H1 (cell line): ENCODE measurements around the gene GPBP1L1. TPM values are rescaled to one million over a fixed set of nuclear protein-coding genes. Genes with fewer than 3 reads are reported as not detected.
A peak's percentile ranks its signal among the peaks of the same experiment; 100 is the strongest.

Source experiments
- CTCF ChIA-PET: fragments of 300-600 bp; sonication (Branson Sonifier 250); formaldehyde crosslinking; loops from one replicate; lab custom pipeline; 2021; ENCODE audit not compliant: partially characterized antibody; lab: Charles Lee
- POLR2A ChIA-PET: fragments of 300-600 bp; sonication (Branson Sonifier 250); formaldehyde crosslinking; loops from one replicate; lab custom pipeline; 2021; ENCODE audit warnings: inconsistent platforms; ENCODE audit not compliant: partially characterized antibody; lab: Charles Lee
- DNase-seq, 2 experiments: peaks; one replicate each; pipeline versions ENCODE4 v3.0.0 to v3.0.0-alpha.2; 2010 to 2022; ENCODE audit warnings: low spot score in 2 of 2, low read depth in 1 of 2, mixed read lengths in 1 of 2
- FAIRE-seq: peaks from 2 replicates; lab custom pipeline; 2011; peaks lifted over from hg19 to GRCh38; lab: Jason Lieb, UNC
- H2AFZ ChIP-seq: 2 replicates; pipeline ENCODE4 v1.8.1; 2012; ENCODE audit warnings: low read length, inconsistent platforms
- H2AK5ac ChIP-seq: 2 replicates; pipeline ENCODE4 v1.6.1; 2013; ENCODE audit warnings: low read depth, low read length
- H2BK120ac ChIP-seq: replicated peaks from 2 replicates; pipeline ENCODE3; 2013; ENCODE audit warnings: low read depth, low read length, inconsistent platforms
- H2BK12ac ChIP-seq: 2 replicates; pipeline ENCODE4 v1.6.1; 2013; ENCODE audit warnings: low read depth, low read length
- H2BK15ac ChIP-seq: 2 replicates; pipeline ENCODE4 v1.6.1; 2013; ENCODE audit warnings: low read length
- H2BK20ac ChIP-seq: 2 replicates; pipeline ENCODE4 v1.6.1; 2013; ENCODE audit warnings: low read length
- H2BK5ac ChIP-seq: 2 replicates; pipeline ENCODE4 v1.6.1; 2013; ENCODE audit warnings: low read depth, low read length
- H3K14ac ChIP-seq: 2 replicates; pipeline ENCODE4 v1.6.1; 2013; ENCODE audit warnings: inconsistent platforms; ENCODE audit not compliant: insufficient read length
- H3K18ac ChIP-seq: 2 replicates; pipeline ENCODE4 v1.6.1; 2013; ENCODE audit warnings: low read length; ENCODE audit errors: extremely low read depth
- H3K23ac ChIP-seq: 2 replicates; pipeline ENCODE4 v1.6.1; 2013; ENCODE audit warnings: inconsistent platforms; ENCODE audit not compliant: insufficient read length
- H3K23me2 ChIP-seq: 2 replicates; pipeline ENCODE4 v1.6.1; 2013; ENCODE audit warnings: low read depth, low read length
- H3K27ac ChIP-seq: 2 replicates; pipeline ENCODE4 v1.6.1; 2011; ENCODE audit warnings: low read depth, low read length, inconsistent platforms
- H3K27me3 ChIP-seq, 4 experiments: replicated peaks in 1 of 4; 1 replicate in 1 of 4; 2 replicates in 3 of 4; pipeline versions ENCODE4 v1.6.1 to v1.8.1; 2011 to 2013; ENCODE audit warnings: low read length in 3 of 4, mild to moderate bottlenecking in 3 of 4, inconsistent platforms in 2 of 4, mixed read lengths in 2 of 4, moderate library complexity in 1 of 4; ENCODE audit not compliant: control insufficient read depth in 3 of 4, insufficient read depth in 3 of 4; ENCODE audit errors: extremely low read depth in 1 of 4
- H3K36me3 ChIP-seq, 4 experiments: 2 replicates each; pipeline versions ENCODE4 v1.6.1 to v1.8.1; 2011 to 2013; ENCODE audit warnings: mild to moderate bottlenecking in 4 of 4, low read length in 3 of 4, moderate library complexity in 2 of 4, control low read depth in 1 of 4, inconsistent platforms in 1 of 4; ENCODE audit not compliant: insufficient read depth in 4 of 4, control insufficient read depth in 2 of 4
- H3K4ac ChIP-seq: replicated peaks from 2 replicates; pipeline ENCODE3; 2013; ENCODE audit warnings: low read length, low read depth, mixed read lengths, inconsistent platforms; ENCODE audit not compliant: insufficient read length
- H3K4me1 ChIP-seq, 4 experiments: replicated peaks in 1 of 4; 1 replicate in 1 of 4; 2 replicates in 3 of 4; pipeline versions ENCODE4 v1.6.1 to v1.8.1; 2011 to 2013; ENCODE audit warnings: low read length in 3 of 4, inconsistent platforms in 2 of 4, mixed read lengths in 1 of 4; ENCODE audit not compliant: insufficient read depth in 4 of 4, control insufficient read depth in 3 of 4
- H3K4me2 ChIP-seq, 2 experiments: 2 replicates each; pipeline versions ENCODE4 v1.6.1 to v1.8.1; 2011 to 2013; ENCODE audit warnings: low read depth in 2 of 2, low read length in 2 of 2, control low read depth in 1 of 2, inconsistent platforms in 1 of 2, mild to moderate bottlenecking in 1 of 2; ENCODE audit not compliant: insufficient read depth in 1 of 2
- H3K4me3 ChIP-seq, 4 experiments: fragments of 200-600, 300-600 bp in 1 of 4; sonication (generic), shearing (Covaris generic), sonication (Bioruptor Twin) in 1 of 4; 2 replicates each; pipeline versions ENCODE4 v1.5.1 to v1.8.1; 2011 to 2016; ENCODE audit warnings: low read length in 4 of 4, low read depth in 3 of 4, control low read depth in 2 of 4, inconsistent platforms in 2 of 4, mild to moderate bottlenecking in 2 of 4, mixed read lengths in 1 of 4, moderate library complexity in 1 of 4; ENCODE audit not compliant: insufficient read depth in 2 of 4; ENCODE audit errors: extremely low read depth in 1 of 4
- H3K56ac ChIP-seq: replicated peaks from 2 replicates; pipeline ENCODE3; 2013; ENCODE audit warnings: low read depth, mild to moderate bottlenecking, mixed read lengths, low read length, inconsistent platforms; ENCODE audit not compliant: insufficient read length
- H3K79me1 ChIP-seq: 2 replicates; pipeline ENCODE4 v1.6.1; 2013; ENCODE audit warnings: low read depth, low read length, control low read depth
- H3K79me2 ChIP-seq, 2 experiments: 2 replicates each; pipeline versions ENCODE4 v1.6.1 to v1.8.1; 2012 to 2013; ENCODE audit warnings: low read length in 2 of 2, mild to moderate bottlenecking in 2 of 2, inconsistent platforms in 1 of 2; ENCODE audit not compliant: insufficient read depth in 2 of 2, control insufficient read depth in 1 of 2
- H3K9ac ChIP-seq, 4 experiments: replicated peaks in 1 of 4; 1 replicate in 1 of 4; 2 replicates in 3 of 4; pipeline versions ENCODE4 v1.6.1 to v1.8.1; 2011 to 2013; ENCODE audit warnings: low read depth in 3 of 4, low read length in 3 of 4, control low read depth in 2 of 4, mild to moderate bottlenecking in 2 of 4, moderate library complexity in 2 of 4, inconsistent platforms in 1 of 4; ENCODE audit errors: extremely low read depth in 1 of 4
- H3K9me3 ChIP-seq, 2 experiments: 2 replicates each; pipeline versions ENCODE4 v1.6.1 to v1.8.1; 2012 to 2013; ENCODE audit warnings: mild to moderate bottlenecking in 2 of 2, moderate library complexity in 2 of 2, control low read depth in 1 of 2, inconsistent platforms in 1 of 2, low read depth in 1 of 2, low read length in 1 of 2, mixed read lengths in 1 of 2; ENCODE audit not compliant: insufficient read depth in 2 of 2
- H4K20me1 ChIP-seq, 2 experiments: replicated peaks in 1 of 2; 2 replicates each; pipeline versions ENCODE3 to v1.8.1; 2011 to 2013; ENCODE audit warnings: inconsistent platforms in 2 of 2, low read length in 2 of 2, mild to moderate bottlenecking in 1 of 2; ENCODE audit not compliant: insufficient read depth in 2 of 2, control insufficient read depth in 1 of 2
- H4K5ac ChIP-seq: 2 replicates; pipeline ENCODE4 v1.6.1; 2013; ENCODE audit warnings: low read length, low read depth, mixed read lengths, inconsistent platforms; ENCODE audit not compliant: insufficient read length
- H4K8ac ChIP-seq: 2 replicates; pipeline ENCODE4 v1.8.0; 2013; ENCODE audit warnings: mild to moderate bottlenecking, moderate library complexity, low read length, inconsistent platforms; ENCODE audit not compliant: insufficient read depth; ENCODE audit errors: extremely low read depth
- H4K91ac ChIP-seq: replicated peaks from 2 replicates; pipeline ENCODE3; 2013; ENCODE audit warnings: low read length, mixed read lengths, inconsistent platforms; ENCODE audit not compliant: insufficient read length
- BCL11A ChIP-seq, 2 experiments: IDR thresholded peaks; one replicate each; pipeline ENCODE4 v1.6.1; 2011; ENCODE audit warnings: low read depth in 2 of 2, low read length in 2 of 2, mild to moderate bottlenecking in 2 of 2
- BRCA1 ChIP-seq: IDR thresholded peaks from 2 replicates; pipeline ENCODE4 v1.6.1; 2012; ENCODE audit warnings: low read depth, low read length, improper control_type of control experiment
- FOSL1 ChIP-seq: IDR thresholded peaks from 2 replicates; pipeline ENCODE4 v1.6.1; 2011; ENCODE audit warnings: mild to moderate bottlenecking, low read depth, low read length, moderate library complexity; ENCODE audit not compliant: insufficient read depth
- HDAC2 ChIP-seq, 2 experiments: fragments of 300-600 bp in 1 of 2; sonication (generic) in 1 of 2; IDR thresholded peaks; 2 replicates each; pipeline ENCODE4 v1.6.1; 2011 to 2012; ENCODE audit warnings: low read depth in 2 of 2, low read length in 2 of 2, mild to moderate bottlenecking in 2 of 2, moderate library complexity in 2 of 2, borderline replicate concordance in 1 of 2, inconsistent platforms in 1 of 2
- JUN ChIP-seq: IDR thresholded peaks from 2 replicates; pipeline ENCODE4 v1.6.1; 2011; ENCODE audit warnings: low read depth, mild to moderate bottlenecking, improper control_type of control experiment, low read length
- KDM4A ChIP-seq: IDR thresholded peaks from one replicate; pipeline ENCODE4 v1.7.1; 2012; ENCODE audit warnings: low read depth, mild to moderate bottlenecking, moderate library complexity, low read length, inconsistent platforms; ENCODE audit not compliant: severe bottlenecking
- MAFK ChIP-seq: IDR thresholded peaks from 2 replicates; pipeline ENCODE4 v1.6.1; 2012; ENCODE audit warnings: low read depth, mild to moderate bottlenecking, improper control_type of control experiment, low read length
- RBBP5 ChIP-seq: IDR thresholded peaks from 2 replicates; pipeline ENCODE4 v1.7.1; 2012; ENCODE audit warnings: low read depth, mild to moderate bottlenecking, inconsistent platforms, low read length, moderate library complexity, borderline replicate concordance
- RNF2 ChIP-seq: fragments of 200-900, 300-1000 bp; sonication (generic); IDR thresholded peaks from 2 replicates; pipeline ENCODE4 v1.7.1; 2016; ENCODE audit warnings: borderline replicate concordance, low read depth, mild to moderate bottlenecking, antibody characterized with exemption, low read length; ENCODE audit not compliant: poor library complexity, severe bottlenecking; ENCODE audit errors: missing control alignments
- SUZ12 ChIP-seq: fragments of 200-600 bp; sonication (generic); IDR thresholded peaks from 2 replicates; pipeline ENCODE4 v1.6.1; 2012; ENCODE audit warnings: mild to moderate bottlenecking, inconsistent platforms, low read length, moderate library complexity, mixed read lengths
- YY1 ChIP-seq: IDR thresholded peaks from 2 replicates; pipeline ENCODE4 v1.6.1; 2011; ENCODE audit warnings: low read depth, mild to moderate bottlenecking, low read length
- WGBS, 2 experiments: shearing (Covaris generic) in 1 of 2; methylation state at CpG; one replicate each; pipeline versions ENCODE4 v1.1.6 to v1.1.7; 2013 to 2015; ENCODE audit warnings: low lambda C conversion rate in 2 of 2, mixed read lengths in 2 of 2, inconsistent platforms in 1 of 2, low coverage in 1 of 2, missing lambda C conversion rate in 1 of 2; ENCODE audit not compliant: insufficient replicate concordance in 2 of 2, insufficient coverage in 1 of 2, insufficient read length in 1 of 2; ENCODE audit errors: extremely low coverage in 1 of 2, missing lambda C conversion rate in 1 of 2; 5-methylcytosine and 5-hydroxymethylcytosine counted together
- polyA plus RNA-seq, 7 experiments: library from polyadenylated mRNA; depleted of rRNA in 3 of 7; stranded (reverse) in 5 of 7; unstranded in 2 of 7; fragments of >200 nt in 5 of 7; fragments of 200-250 nt in 2 of 7; gene quantifications; 1 replicate in 5 of 7; 2 replicates in 1 of 7; 4 replicates in 1 of 7; pipeline versions ENCODE4 v1.2.1 to v1.2.3, GENCODE V29; 2011 to 2013; ENCODE audit warnings: missing spikeins in 2 of 7, mixed read lengths in 2 of 7
- total RNA-seq: library from RNA; stranded (reverse); fragmentation: NEBNext Ultra II Directional; extraction: Animal tissue kit (Norgen Biotek cat#: 25700); gene quantifications from 2 replicates; pipeline ENCODE4 v1.2.1, GENCODE V29; 2021

Gene GPBP1L1
- total and polyA plus RNA-seq, 2 of the 8 experiments (the other 6 are each of a cell fraction or from before 2014, with no cell fraction given), result 70.1 to 119 TPM

- 1% methylated on average over 35 of the region's 41 CpGs; no CpG with 5 or more reads in 1 of the 2 experiments for WGBS, 2 experiments
- ChIA-PET CTCF (interaction anchor here (1.0 to 8.2 kb wide), 3 partner anchors 14 to 20 kb away, joined by 3 to 52 read pairs (median 4); no protein-coding TSS in a partner anchor), POLR2A (interaction anchor here (0.5 to 13.7 kb wide), 52 partner anchors 8 to 853 kb away, joined by 3 to 181 read pairs (median 4); partner anchors contain the start of genes AKR1A1, CCDC163, CCDC17 and EIF2B3)
- H2BK5ac ChIP-seq, result peak within 1 kb of the TSS; percentile 100
- H3K4me1 ChIP-seq, result peaks cover 0 to 9% (median 1%) of the 10 kb centered on the region in 4 experiments; a peak in 4 of 7 replicates
- peak within 1 kb of the TSS; percentile 98 for H3K27ac ChIP-seq
- H2BK15ac ChIP-seq, result peak within 1 kb of the TSS; percentile 92
- 0 out of 2 replicates have a peak within 1 kb of the TSS, but pooled peaks have one; percentile 96 for H2BK20ac ChIP-seq
- peaks cover 12% of the 10 kb centered on the region for H3K23me2 ChIP-seq
- H2AK5ac ChIP-seq, result peak within 1 kb of the TSS; percentile 97
- peak within 1 kb of the TSS; percentile 100 for H3K18ac ChIP-seq
- DNase-seq, result peak in 1 of 2 experiments; percentile 97
- peaks cover 26 to 32% of the 10 kb centered on the region in 2 experiments for H4K20me1 ChIP-seq
- no peaks in the 10 kb centered on the region for H3K79me1 ChIP-seq
- peak within 1 kb of the TSS; percentile 89 to 93 for H3K4me2 ChIP-seq
- peak within 1 kb of the TSS; percentile 93 for H2BK12ac ChIP-seq
- peak within 1 kb of the TSS; percentile 98 to 100 (median 100) for H3K9ac ChIP-seq
- H3K14ac ChIP-seq, result peak within 1 kb of the TSS; percentile 42
- no peak for FAIRE-seq
- H4K8ac ChIP-seq, result peak within 1 kb of the TSS; percentile 100; the same call in 1 of the 2 replicates
- peaks cover 0 to 7% (median 0%) of the 10 kb centered on the region in 4 experiments; a peak in 1 of 8 replicates for H3K36me3 ChIP-seq
- peak within 1 kb of the TSS; percentile 99 for H4K91ac ChIP-seq
- peak within 1 kb of the TSS; percentile 99 for H3K56ac ChIP-seq
- H2BK120ac ChIP-seq, result no peak within 1 kb of the TSS
- peak within 1 kb of the TSS; percentile 82 to 100 (median 94) for H3K4me3 ChIP-seq
- H3K27me3 ChIP-seq, result no peaks in the 10 kb centered on the region
- H3K4ac ChIP-seq, result peak within 1 kb of the TSS; percentile 99
- no peaks in the 10 kb centered on the region for H3K9me3 ChIP-seq
- H4K5ac ChIP-seq, result peak within 1 kb of the TSS; percentile 100
- H3K23ac ChIP-seq, result no peak within 1 kb of the TSS
- H3K79me2 ChIP-seq, result peaks cover 42 to 48% of the 10 kb centered on the region in 2 experiments
- peak within 1 kb of the TSS; percentile 95 for H2AFZ ChIP-seq
- TF ChIP-seq MAFK (no peak), HDAC2 (IDR thresholded peaks at IDR 0.05; ENCODE audit: borderline replicate concordance in 1 of 2, low read depth in 2 of 2, low read length in 2 of 2) (no peak), BRCA1 (no peak), SUZ12 (no peak), RNF2 (no peak), YY1 (no peak), RBBP5 (no peak), FOSL1 (no peak), KDM4A (peak; percentile 50), JUN (no peak), BCL11A (IDR thresholded peaks at IDR 0.05; ENCODE audit: low read depth in 2 of 2, low read length in 2 of 2) (no peak)
These were observed 102.5 kb downstream of the GPBP1L1 start, which contains the start of gene NASP for GRCh38 chr1:45583666-45584350. NASP (plus strand) TSS chr1:45584041; CDS start chr1:45584147, 106 bp downstream.
